ENCODE results near the gene ZNF836. TPM values are rescaled to one million over a fixed set of nuclear protein-coding genes. Genes with fewer than 3 reads are reported as not detected.

ZNF836 gene
- total RNA-seq, 2 donors from 2014 or later, result 22.1 to 26.2 TPM

DNA sequence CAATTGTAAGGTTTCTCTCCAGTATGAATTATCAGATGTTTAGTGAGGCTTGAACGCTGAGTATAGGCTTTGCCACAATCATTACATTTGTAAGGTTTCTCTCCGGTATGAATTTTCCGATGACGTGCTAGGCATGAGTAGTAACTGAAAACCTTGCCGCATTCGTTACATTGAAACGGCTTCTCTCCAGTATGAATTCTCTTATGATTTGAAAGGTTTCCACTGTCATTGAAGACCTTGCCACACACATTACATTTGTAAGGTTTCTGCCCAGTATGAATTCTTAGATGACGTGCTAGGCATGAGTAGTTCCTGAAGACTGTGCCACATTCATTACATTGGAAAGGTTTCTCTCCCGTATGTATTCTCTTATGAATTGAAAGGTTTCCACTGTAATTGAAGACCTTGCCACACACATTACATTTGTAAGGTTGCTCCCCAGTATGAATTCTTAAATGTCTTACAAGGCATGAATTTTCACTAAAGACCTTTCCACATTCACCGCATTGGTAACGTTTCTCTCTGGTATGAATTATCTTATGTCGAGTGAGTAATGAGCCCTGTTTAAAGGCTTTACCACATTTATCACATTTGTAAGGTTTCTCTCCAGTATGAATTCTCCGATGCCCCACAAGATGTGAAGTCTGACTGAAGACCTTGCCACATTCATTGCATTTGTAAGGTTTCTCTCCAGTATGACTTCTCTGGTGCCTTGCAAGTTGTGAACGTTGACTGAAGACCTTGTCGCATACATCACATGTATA, 15.6 kb downstream of the ZNF836 start:
- H3K4me3 Mint-ChIP-seq, result no peak overlapping the region
- H3K36me3 Mint-ChIP-seq (ENCODE audit: low read depth), result peaks cover 88% of the 10 kb centered on the region
- H3K4me1 Mint-ChIP-seq, result no peaks in the 10 kb centered on the region
- DNase-seq, result no peak
- Histone ChIP-seq H3K9me3 (ENCODE audit: control insufficient read depth, low read length) (peaks cover 100% of the 10 kb centered on the region), H3K9ac (ENCODE audit: extremely low read depth, low read length, poor library complexity, severe bottlenecking) (no peak overlapping the region), H3K27me3 (ENCODE audit: control insufficient read depth, insufficient read depth, low read length, poor library complexity, severe bottlenecking) (no peaks in the 10 kb centered on the region), H3K27ac (ENCODE audit: low read depth, low read length) (no peak overlapping the region), H3K4me1 (ENCODE audit: control insufficient read depth, insufficient read depth, low read length) (no peaks in the 10 kb centered on the region), H3K36me3 (ENCODE audit: control insufficient read depth, insufficient read depth, low read length) (peaks cover 61% of the 10 kb centered on the region), H3K4me3 (ENCODE audit: low read length) (peak overlapping the region; percentile 42)
- TF ChIP-seq, protein P1, sequence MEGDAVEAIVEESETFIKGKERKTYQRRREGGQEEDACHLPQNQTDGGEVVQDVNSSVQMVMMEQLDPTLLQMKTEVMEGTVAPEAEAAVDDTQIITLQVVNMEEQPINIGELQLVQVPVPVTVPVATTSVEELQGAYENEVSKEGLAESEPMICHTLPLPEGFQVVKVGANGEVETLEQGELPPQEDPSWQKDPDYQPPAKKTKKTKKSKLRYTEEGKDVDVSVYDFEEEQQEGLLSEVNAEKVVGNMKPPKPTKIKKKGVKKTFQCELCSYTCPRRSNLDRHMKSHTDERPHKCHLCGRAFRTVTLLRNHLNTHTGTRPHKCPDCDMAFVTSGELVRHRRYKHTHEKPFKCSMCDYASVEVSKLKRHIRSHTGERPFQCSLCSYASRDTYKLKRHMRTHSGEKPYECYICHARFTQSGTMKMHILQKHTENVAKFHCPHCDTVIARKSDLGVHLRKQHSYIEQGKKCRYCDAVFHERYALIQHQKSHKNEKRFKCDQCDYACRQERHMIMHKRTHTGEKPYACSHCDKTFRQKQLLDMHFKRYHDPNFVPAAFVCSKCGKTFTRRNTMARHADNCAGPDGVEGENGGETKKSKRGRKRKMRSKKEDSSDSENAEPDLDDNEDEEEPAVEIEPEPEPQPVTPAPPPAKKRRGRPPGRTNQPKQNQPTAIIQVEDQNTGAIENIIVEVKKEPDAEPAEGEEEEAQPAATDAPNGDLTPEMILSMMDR (conservative IDR thresholded peaks at IDR 0.05), result no peak
- peaks cover 96% of the 10 kb centered on the region for H3K9me3 Mint-ChIP-seq
- no peak overlapping the region for H3K27ac Mint-ChIP-seq
- H3K27me3 Mint-ChIP-seq (ENCODE audit: insufficient read depth), result peaks cover 2% of the 10 kb centered on the region
- WGBS, 2 experiments (ENCODE audit: insufficient coverage in 1 of 2, insufficient read length in 1 of 2), result 95 to 96% methylated on average over 13 to 15 of the region's 15 CpGs

DNA sequence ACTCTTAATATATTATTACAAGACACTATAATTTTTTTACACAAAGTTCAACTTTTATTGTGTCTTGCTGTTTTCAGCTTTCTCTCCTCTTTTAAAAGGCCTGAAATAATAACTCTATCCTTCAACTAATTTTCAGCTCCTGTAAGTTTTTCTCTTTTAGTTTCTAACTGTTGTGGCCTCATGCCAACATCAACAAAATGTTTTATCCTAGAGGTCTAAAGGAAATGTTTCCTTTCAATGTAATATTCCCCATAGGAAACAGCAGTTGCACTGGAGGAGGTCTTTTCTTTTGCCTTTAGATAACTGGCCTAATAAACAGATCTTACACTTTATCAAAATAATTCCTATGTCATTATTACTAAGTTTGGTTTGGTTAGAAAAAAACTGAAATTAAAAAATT, 23.2 kb downstream of the ZNF836 start:
- H3K9me3 Mint-ChIP-seq, result peaks cover 74% of the 10 kb centered on the region
- TF ChIP-seq, protein P1 (conservative IDR thresholded peaks at IDR 0.05), result no peak
- DNase-seq, result no peak

DNA sequence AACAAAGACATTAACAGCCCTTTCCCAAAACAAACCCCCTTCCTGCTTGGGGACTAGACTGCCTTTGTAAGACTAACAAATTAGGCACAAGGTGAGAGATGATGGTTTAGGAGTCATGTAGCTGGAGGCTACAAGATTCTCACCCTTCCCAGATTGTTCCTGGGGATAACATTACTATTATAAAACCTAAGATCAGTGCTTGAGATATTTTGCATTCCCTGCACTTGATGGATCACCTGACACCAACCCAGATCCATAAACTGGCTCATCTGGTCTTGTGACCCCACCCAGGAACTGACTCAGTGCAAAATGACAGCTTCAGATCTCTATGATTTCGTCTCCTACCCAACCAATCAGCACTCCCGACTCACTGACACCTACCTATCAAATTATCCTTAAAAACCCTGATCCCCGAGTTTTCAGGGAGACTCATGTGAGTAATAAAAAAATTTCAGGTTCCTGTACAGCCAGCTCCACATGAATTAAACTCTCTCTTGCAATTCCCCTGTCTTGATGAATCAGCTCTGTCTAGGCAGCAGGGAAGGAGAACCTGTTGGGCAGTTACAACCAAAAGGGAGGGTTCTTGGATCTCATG, 29.3 kb downstream of the ZNF836 start:
- Mint-ChIP-seq H3K4me1 (peaks cover 11% of the 10 kb centered on the region), H3K9me3 (peaks cover 37% of the 10 kb centered on the region), H3K27ac (no peak overlapping the region), H3K27me3 (ENCODE audit: insufficient read depth) (no peaks in the 10 kb centered on the region), H3K4me3 (no peak overlapping the region), H3K36me3 (ENCODE audit: low read depth) (peaks cover 8% of the 10 kb centered on the region)
- DNase-seq, result no peak
- H3K9ac ChIP-seq (ENCODE audit: extremely low read depth, low read length, poor library complexity, severe bottlenecking), result no peak overlapping the region
- no peaks in the 10 kb centered on the region for H3K27me3 ChIP-seq (ENCODE audit: control insufficient read depth, insufficient read depth, low read length, poor library complexity, severe bottlenecking)
- no peak overlapping the region for H3K27ac ChIP-seq (ENCODE audit: low read depth, low read length)
- no peak overlapping the region for H3K4me3 ChIP-seq (ENCODE audit: low read length)
- H3K4me1 ChIP-seq (ENCODE audit: control insufficient read depth, insufficient read depth, low read length), result no peaks in the 10 kb centered on the region
- H3K36me3 ChIP-seq (ENCODE audit: control insufficient read depth, insufficient read depth, low read length), result peaks cover 6% of the 10 kb centered on the region
- 86 to 95% methylated on average over 2 to 3 of the region's 3 CpGs for WGBS, 2 experiments (ENCODE audit: insufficient coverage in 1 of 2, insufficient read length in 1 of 2)
- TF ChIP-seq, protein P1 (conservative IDR thresholded peaks at IDR 0.05), result no peak
- H3K9me3 ChIP-seq (ENCODE audit: control insufficient read depth, low read length), result peaks cover 49% of the 10 kb centered on the region

More for the DNA sequence above, 23.2 kb downstream of the ZNF836 start:
- peaks cover 75% of the 10 kb centered on the region for H3K9me3 ChIP-seq (ENCODE audit: control insufficient read depth, low read length)
- Mint-ChIP-seq H3K27me3 (ENCODE audit: insufficient read depth) (no peaks in the 10 kb centered on the region), H3K36me3 (ENCODE audit: low read depth) (peaks cover 24% of the 10 kb centered on the region), H3K4me3 (no peak overlapping the region), H3K4me1 (no peaks in the 10 kb centered on the region), H3K27ac (no peak overlapping the region)
- no peak overlapping the region for H3K27ac ChIP-seq (ENCODE audit: low read depth, low read length)
- no peaks in the 10 kb centered on the region for H3K36me3 ChIP-seq (ENCODE audit: control insufficient read depth, insufficient read depth, low read length)
- no peak overlapping the region for H3K4me3 ChIP-seq (ENCODE audit: low read length)
- H3K27me3 ChIP-seq (ENCODE audit: control insufficient read depth, insufficient read depth, low read length, poor library complexity, severe bottlenecking), result no peaks in the 10 kb centered on the region
- no peaks in the 10 kb centered on the region for H3K4me1 ChIP-seq (ENCODE audit: control insufficient read depth, insufficient read depth, low read length)
- H3K9ac ChIP-seq (ENCODE audit: extremely low read depth, low read length, poor library complexity, severe bottlenecking), result no peak overlapping the region
